Neuron (in vitro differentiated cells): Measurements from ENCODE around the gene ZMYM1.
"Not testable (repeated sequence)": the region's sequence is repeated elsewhere in the genome, so short reads cannot be mapped to it uniquely, and the experiment has no call there.

Source experiments
- H2AFZ ChIP-seq: one replicate; pipeline ENCODE4 v1.6.1; 2013; ENCODE audit warnings: low read depth, mild to moderate bottlenecking, inconsistent platforms, low read length, moderate library complexity
- H3K27me3 ChIP-seq: one replicate; pipeline ENCODE4 v1.6.1; 2013; ENCODE audit warnings: low read length; ENCODE audit not compliant: insufficient read depth
- H3K36me3 ChIP-seq: one replicate; pipeline ENCODE4 v1.6.1; 2013; ENCODE audit warnings: low read length; ENCODE audit not compliant: insufficient read depth
- H3K4me1 ChIP-seq: one replicate; pipeline ENCODE4 v1.6.1; 2013; ENCODE audit warnings: low read length; ENCODE audit not compliant: insufficient read depth
- H3K4me3 ChIP-seq: 2 replicates; pipeline ENCODE4 v1.5.1; 2013; ENCODE audit warnings: mild to moderate bottlenecking, low read length, moderate library complexity
- H3K9me3 ChIP-seq: one replicate; pipeline ENCODE4 v1.6.1; 2013; ENCODE audit warnings: low read length

Gene ZMYM1

DNA sequence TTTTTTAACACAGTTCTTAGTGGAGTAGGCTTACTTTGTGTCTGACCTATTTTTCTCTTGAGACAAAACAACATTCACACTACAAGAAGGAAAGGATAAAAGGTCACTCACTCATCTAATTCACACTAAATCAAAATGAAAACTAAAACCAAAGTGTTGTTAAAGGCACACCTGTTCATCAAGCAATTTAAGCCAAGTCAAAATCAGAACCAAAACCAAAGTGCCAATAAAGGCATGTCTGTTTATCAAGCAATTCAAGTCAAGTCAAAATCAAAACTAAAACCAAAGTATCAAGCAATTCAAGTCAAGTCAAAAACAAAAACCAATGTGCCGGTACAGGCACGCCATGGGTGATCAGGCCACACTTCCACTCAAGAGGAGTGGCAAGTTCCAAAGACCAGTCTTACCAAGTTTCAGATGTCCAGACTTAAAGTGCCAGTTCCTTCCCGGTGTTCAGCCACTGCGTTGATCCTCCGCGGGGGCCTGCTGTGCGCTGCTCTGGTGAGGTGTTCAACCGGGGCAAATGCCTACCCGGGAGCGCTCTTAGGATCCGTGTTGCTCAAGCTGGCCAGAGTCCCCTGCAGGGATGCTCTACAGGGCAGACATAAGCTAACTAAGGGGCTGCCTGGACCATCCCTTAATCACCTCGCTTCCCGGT, 66.8 kb downstream of the ZMYM1 start:
- not testable (repeated sequence) for H3K4me3 ChIP-seq, H2AFZ ChIP-seq, H3K9me3 ChIP-seq, H3K4me1 ChIP-seq, H3K27me3 ChIP-seq, H3K36me3 ChIP-seq

DNA sequence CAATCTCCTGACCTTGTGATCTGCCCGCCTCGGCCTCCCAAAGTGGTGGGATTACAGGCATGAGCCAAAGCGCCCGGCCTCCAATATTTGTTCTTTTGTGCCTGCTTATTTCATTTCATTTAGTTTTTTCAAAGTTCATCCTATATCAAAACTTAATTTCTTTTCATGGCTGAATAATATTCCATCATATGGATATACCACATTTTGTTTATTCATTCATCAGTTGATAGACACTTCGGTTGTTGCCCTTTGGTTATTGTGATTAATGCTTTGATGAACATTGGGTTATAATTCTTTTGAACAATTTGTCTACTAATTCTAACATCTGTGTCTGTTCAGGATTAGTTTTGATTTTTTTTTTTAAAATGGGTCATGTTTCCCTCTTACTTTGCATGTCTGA, 72.0 kb downstream of the ZMYM1 start:
- Histone ChIP-seq H3K27me3 (no peaks in the 10 kb centered on the region), H3K4me1 (no peaks in the 10 kb centered on the region), H3K4me3 (no peak overlapping the region), H3K9me3 (no peaks in the 10 kb centered on the region), H2AFZ (no peak overlapping the region), H3K36me3 (no peaks in the 10 kb centered on the region)

DNA sequence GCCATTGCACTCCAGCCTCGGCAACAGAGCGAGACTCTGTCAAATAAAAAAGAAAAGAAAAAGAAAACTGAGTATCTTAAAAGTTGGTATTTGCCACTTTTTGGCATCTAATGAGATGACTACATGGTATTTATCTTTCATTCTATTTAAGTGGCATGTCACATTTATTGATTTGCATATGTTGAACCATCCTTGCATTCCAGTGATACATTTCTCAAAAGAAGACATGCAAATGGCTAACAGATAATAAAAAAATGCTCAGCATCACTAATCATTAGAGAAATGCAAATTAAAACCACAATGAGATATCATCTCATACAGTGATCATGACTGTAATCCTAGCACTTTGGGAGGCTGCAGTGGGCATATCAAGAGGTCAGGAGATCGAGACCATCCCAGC, 85.7 kb downstream of the ZMYM1 start:
- no peaks in the 10 kb centered on the region for H3K27me3 ChIP-seq
- no peaks in the 10 kb centered on the region for H3K36me3 ChIP-seq
- no peak overlapping the region for H3K4me3 ChIP-seq
- peaks cover 6% of the 10 kb centered on the region for H3K9me3 ChIP-seq
- no peak overlapping the region for H2AFZ ChIP-seq
- no peaks in the 10 kb centered on the region for H3K4me1 ChIP-seq
